PC-3 (cell line): ENCODE measurements around the gene GREB1L. TPM values are rescaled to one million over a fixed set of nuclear protein-coding genes. Genes with fewer than 3 reads are reported as not detected.

Source experiments
- ATAC-seq: fragments of 200-7000 bp; cut with Tn5 transposase; 2 replicates; pipeline ENCODE4 v1.9.1; 2020; ENCODE audit warnings: mild to moderate bottlenecking, moderate library complexity
- BruUV-seq: library from RNA; stranded (reverse); fragments of 400-500 nt; replicated peaks from 2 replicates; lab custom pipeline; 2021; lab: Mats Ljungman, UMichigan
- CTCF ChIA-PET: fragments of 300-600 bp; sonication (Branson Sonifier 250); formaldehyde crosslinking; loops from one replicate; lab custom pipeline; 2022; ENCODE audit warnings: antibody characterized with exemption; lab: Charles Lee
- POLR2A ChIA-PET: fragments of 300-600 bp; sonication (Branson Sonifier 250); formaldehyde crosslinking; loops from one replicate; lab custom pipeline; 2022; ENCODE audit warnings: antibody characterized with exemption; ENCODE audit not compliant: unreplicated experiment; lab: Charles Lee
- DNase-seq: peaks from one replicate; pipeline ENCODE4 v3.0.0-alpha.2; 2015
- H2AFZ ChIP-seq: fragments of 300-600 bp; sonication (generic); 2 replicates; pipeline ENCODE4 v1.6.0; 2016; ENCODE audit warnings: antibody characterized with exemption, low read length
- H3F3A ChIP-seq: fragments of 300-600 bp; sonication (generic); one replicate; pipeline ENCODE4 v1.6.0; 2017; ENCODE audit warnings: antibody characterized with exemption, low read length, control low read depth, mild to moderate bottlenecking; ENCODE audit not compliant: unreplicated experiment
- H3K27ac ChIP-seq: fragments of 300-600 bp; sonication (generic); 2 replicates; pipeline ENCODE4 v1.5.1; 2016; ENCODE audit warnings: mild to moderate bottlenecking, low read length
- H3K27me3 ChIP-seq: fragments of 300-600 bp; sonication (generic); 2 replicates; pipeline ENCODE4 v1.6.1; 2016; ENCODE audit warnings: low read length, mixed read lengths
- H3K36me3 ChIP-seq: fragments of 300-600 bp; sonication (generic); 2 replicates; pipeline ENCODE4 v1.6.1; 2016; ENCODE audit warnings: low read depth, mixed run types, low read length, mixed read lengths
- H3K4me1 ChIP-seq: fragments of 300-600 bp; sonication (generic); 2 replicates; pipeline ENCODE4 v1.5.1; 2016; ENCODE audit warnings: low read length; ENCODE audit not compliant: insufficient read depth
- H3K4me2 ChIP-seq: fragments of 300-600 bp; sonication (generic); 2 replicates; pipeline ENCODE4 v1.6.0; 2016; ENCODE audit warnings: low read length
- H3K4me3 ChIP-seq: fragments of 300-600 bp; sonication (generic); 2 replicates; pipeline ENCODE4 v1.5.1; 2016; ENCODE audit warnings: mild to moderate bottlenecking, low read length, mixed read lengths
- H3K79me2 ChIP-seq: fragments of 300-600 bp; sonication (generic); 2 replicates; pipeline ENCODE4 v1.6.1; 2017; ENCODE audit warnings: low read length, mixed read lengths
- H3K9ac ChIP-seq: fragments of 300-600 bp; sonication (generic); 2 replicates; pipeline ENCODE4 v1.6.0; 2016; ENCODE audit warnings: mild to moderate bottlenecking, low read length
- H3K9me2 ChIP-seq: fragments of 300-600 bp; sonication (generic); replicated peaks from 2 replicates; pipeline ENCODE4 v1.6.1; 2016; ENCODE audit warnings: mixed run types, low read length, mixed read lengths
- H3K9me3 ChIP-seq: fragments of 300-600 bp; sonication (generic); 2 replicates; pipeline ENCODE4 v1.6.1; 2016; ENCODE audit warnings: low read length, mixed read lengths
- H4K20me1 ChIP-seq: fragments of 300-600 bp; sonication (generic); 2 replicates; pipeline ENCODE4 v1.6.1; 2016; ENCODE audit warnings: low read length, mixed read lengths
- EZH2 ChIP-seq: fragments of 300-600 bp; sonication (generic); IDR thresholded peaks from one replicate; pipeline ENCODE4 v1.6.1; 2017; ENCODE audit warnings: antibody characterized with exemption, mild to moderate bottlenecking, low read length; ENCODE audit not compliant: unreplicated experiment
- EZH2phosphoT487 ChIP-seq: fragments of 300-600 bp; sonication (generic); IDR thresholded peaks from 2 replicates; pipeline ENCODE4 v1.6.1; 2018; ENCODE audit warnings: mild to moderate bottlenecking, antibody characterized with exemption, low read length, borderline replicate concordance
- intact Hi-C: fragments of 100-400 bp; cut with micrococcal nuclease; formaldehyde crosslinking; loops from 2 replicates; pipeline ENCODE4 v1.9.0; 2023
- total RNA-seq: library from RNA; depleted of rRNA; stranded (reverse); fragments of >200 nt; gene quantifications from 2 replicates; pipeline ENCODE4 v1.2.3, GENCODE V29; 2014
- TF ChIP-seq, protein P1 (sequence below): fragments of 300-600 bp; sonication (generic); conservative IDR thresholded peaks from 2 replicates; pipeline ENCODE4 v1.5.1; 2017; ENCODE audit warnings: antibody characterized with exemption, low read depth, mild to moderate bottlenecking, low read length

GREB1L gene
- total RNA-seq, 1 experiment from 2014 or later = 10.3 TPM

DNA sequence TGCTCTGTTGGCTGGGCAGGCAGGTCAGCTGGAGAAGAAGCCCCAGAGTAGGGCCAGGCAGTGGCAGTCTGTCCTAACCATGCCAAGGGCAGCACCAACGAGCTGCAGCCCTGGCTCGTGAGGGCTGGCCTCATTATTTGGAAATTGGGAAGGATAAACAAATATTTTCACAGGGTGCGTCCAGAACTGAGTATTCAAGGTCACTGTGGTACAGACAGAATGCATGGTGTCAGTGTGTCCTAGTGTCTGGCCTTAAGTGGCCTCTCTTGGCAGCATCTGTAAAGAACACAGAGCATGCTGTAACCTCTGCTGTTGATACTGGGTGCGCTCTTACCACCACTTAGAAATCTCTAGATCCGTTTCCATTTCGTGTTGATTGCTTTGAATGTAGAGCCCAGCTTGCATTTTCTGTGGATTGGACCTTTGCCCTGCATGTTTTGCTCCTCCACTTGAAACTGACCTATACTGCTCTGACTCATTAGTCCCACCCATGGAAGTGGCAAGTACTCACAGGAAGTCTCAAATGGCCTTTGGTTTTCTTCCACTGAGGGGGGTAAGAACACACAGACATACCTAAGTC is 88.2 kb downstream of the GREB1L start:
- no peaks in the 10 kb centered on the region for H3K27me3 ChIP-seq
- POLR2A ChIA-PET = interaction anchor here (0.5 kb wide), 1 partner anchor 54 kb away, joined by 4 read pairs; no protein-coding TSS in a partner anchor
- peaks cover 59% of the 10 kb centered on the region for H3K4me1 ChIP-seq
- H3F3A ChIP-seq = no peaks in the 10 kb centered on the region
- no peaks in the 10 kb centered on the region for H3K9me3 ChIP-seq
- peak overlapping the region; percentile 75 for H3K4me2 ChIP-seq
- BruUV-seq = no TSS peak
- no peaks in the 10 kb centered on the region for H3K9me2 ChIP-seq
- H3K79me2 ChIP-seq = no peaks in the 10 kb centered on the region
- no peaks in the 10 kb centered on the region for H3K36me3 ChIP-seq
- H3K4me3 ChIP-seq = peak overlapping the region; percentile 34; the same call in 1 of the 2 replicates
- TF ChIP-seq EZH2phosphoT487 = no peak
- TF ChIP-seq, protein P1, sequence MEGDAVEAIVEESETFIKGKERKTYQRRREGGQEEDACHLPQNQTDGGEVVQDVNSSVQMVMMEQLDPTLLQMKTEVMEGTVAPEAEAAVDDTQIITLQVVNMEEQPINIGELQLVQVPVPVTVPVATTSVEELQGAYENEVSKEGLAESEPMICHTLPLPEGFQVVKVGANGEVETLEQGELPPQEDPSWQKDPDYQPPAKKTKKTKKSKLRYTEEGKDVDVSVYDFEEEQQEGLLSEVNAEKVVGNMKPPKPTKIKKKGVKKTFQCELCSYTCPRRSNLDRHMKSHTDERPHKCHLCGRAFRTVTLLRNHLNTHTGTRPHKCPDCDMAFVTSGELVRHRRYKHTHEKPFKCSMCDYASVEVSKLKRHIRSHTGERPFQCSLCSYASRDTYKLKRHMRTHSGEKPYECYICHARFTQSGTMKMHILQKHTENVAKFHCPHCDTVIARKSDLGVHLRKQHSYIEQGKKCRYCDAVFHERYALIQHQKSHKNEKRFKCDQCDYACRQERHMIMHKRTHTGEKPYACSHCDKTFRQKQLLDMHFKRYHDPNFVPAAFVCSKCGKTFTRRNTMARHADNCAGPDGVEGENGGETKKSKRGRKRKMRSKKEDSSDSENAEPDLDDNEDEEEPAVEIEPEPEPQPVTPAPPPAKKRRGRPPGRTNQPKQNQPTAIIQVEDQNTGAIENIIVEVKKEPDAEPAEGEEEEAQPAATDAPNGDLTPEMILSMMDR = no peak
- no peak for TF ChIP-seq EZH2
- intact Hi-C loops = loop anchor here (1.0 to 10.0 kb wide), 7 partner anchors 15 to 133 kb away; no protein-coding TSS in a partner anchor
- CTCF ChIA-PET = interaction anchor here (0.6 to 0.7 kb wide), 3 partner anchors 11 to 135 kb away, joined by 3 to 13 read pairs (median 3); no protein-coding TSS in a partner anchor
- H4K20me1 ChIP-seq = no peaks in the 10 kb centered on the region
- ATAC-seq (peak; percentile 91), DNase-seq (peak; percentile 93)
- H3K27ac ChIP-seq = peak overlapping the region; percentile 95
- peak overlapping the region; percentile 33 for H2AFZ ChIP-seq
- peak overlapping the region; percentile 69 for H3K9ac ChIP-seq

DNA sequence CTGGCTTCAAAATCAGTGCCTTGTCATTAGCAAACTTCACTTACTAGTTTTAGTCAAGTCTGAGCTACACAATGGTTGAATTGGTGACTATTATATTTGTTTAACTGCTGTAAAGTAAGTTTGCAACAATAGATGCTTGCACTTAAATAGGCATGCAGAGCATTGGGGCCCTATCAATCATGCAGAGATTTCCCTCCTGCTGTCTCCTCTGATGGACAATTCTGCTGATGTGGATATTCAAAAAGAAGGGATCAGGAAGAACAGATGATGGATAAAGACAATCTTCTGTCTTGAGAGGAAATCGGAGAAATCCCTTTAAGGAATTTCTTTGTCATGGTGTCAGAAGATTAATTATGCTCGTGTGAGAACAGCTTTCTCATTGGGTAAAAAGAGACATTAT is 89.0 kb downstream of the GREB1L start:
- Histone ChIP-seq H3K4me2 (peak overlapping the region; percentile 75), H3K9me3 (no peaks in the 10 kb centered on the region), H3K36me3 (no peaks in the 10 kb centered on the region), H3K27ac (peak overlapping the region; percentile 95), H3K9me2 (no peaks in the 10 kb centered on the region), H3K79me2 (no peaks in the 10 kb centered on the region), H3K4me1 (peaks cover 59% of the 10 kb centered on the region), H3K4me3 (peak overlapping the region; percentile 32; the same call in 1 of the 2 replicates), H3F3A (no peaks in the 10 kb centered on the region), H3K9ac (peak overlapping the region; percentile 69), H3K27me3 (no peaks in the 10 kb centered on the region), H2AFZ (0 out of 2 replicates have a peak overlapping the region, but pooled peaks have one; percentile 1), H4K20me1 (no peaks in the 10 kb centered on the region)
- intact Hi-C loops = loop anchor here (2.0 to 10.0 kb wide), 5 partner anchors 16 to 134 kb away; no protein-coding TSS in a partner anchor
- BruUV-seq = TSS peak; percentile 59
- DNase-seq = peak; percentile 36
- ChIA-PET CTCF (no interaction called here), POLR2A (interaction anchor here (0.7 kb wide), 1 partner anchor 40 kb away, joined by 5 read pairs; no protein-coding TSS in a partner anchor)
- TF ChIP-seq EZH2phosphoT487 (no peak), EZH2 (no peak)
- TF ChIP-seq, protein P1 = no peak
- peak; percentile 36 for ATAC-seq
